OCI-M2 (cell line): ENCODE measurements around the gene SH3GL1.

Experiments used
- DNase-seq: peaks from one replicate; lab custom pipeline; 2025; ENCODE audit not compliant: unreplicated experiment; lab: John Stamatoyannopoulos, UW

The SH3GL1 gene

GRCh38 chr19:4376028-4376670 lies 24.2 kb downstream of the SH3GL1 start:
- DNase-seq: no peak

GRCh38 chr19:4375164-4376027 lies 25.0 kb downstream of the SH3GL1 start:
- peak; percentile 31 for DNase-seq

GRCh38 chr19:4374498-4375163 lies 25.7 kb downstream of the SH3GL1 start:
- DNase-seq: no peak

- no peak for DNase-seq
Observed at GRCh38 chr19:4373601-4374497, 26.5 kb downstream of the SH3GL1 start.

GRCh38 chr19:4373013-4373367 lies 27.4 kb downstream of the SH3GL1 start:
- DNase-seq: no peak

GRCh38 chr19:4372165-4373012 lies 28.0 kb downstream of the SH3GL1 start:
- DNase-seq: no peak

- no peak for DNase-seq
Observed at GRCh38 chr19:4371247-4372164, 28.8 kb downstream of the SH3GL1 start.

- DNase-seq: no peak
Observed at GRCh38 chr19:4370418-4371041, 29.8 kb downstream of the SH3GL1 start.

- no peak for DNase-seq
Observed at GRCh38 chr19:4369888-4370260, 30.5 kb downstream of the SH3GL1 start.

GRCh38 chr19:4369109-4369887 lies 31.0 kb downstream of the SH3GL1 start:
- no peak for DNase-seq

- no peak for DNase-seq
Observed at GRCh38 chr19:4368128-4368820, 32.1 kb downstream of the SH3GL1 start.

- no peak for DNase-seq
Observed at GRCh38 chr19:4367781-4368127, 32.6 kb downstream of the SH3GL1 start.

- DNase-seq: no peak
Observed at GRCh38 chr19:4367336-4367723, 33.0 kb downstream of the SH3GL1 start.

GRCh38 chr19:4366666-4367335 lies 33.5 kb downstream of the SH3GL1 start:
- DNase-seq: no peak

- DNase-seq: no peak
Observed at GRCh38 chr19:4365791-4366665, 34.3 kb downstream of the SH3GL1 start.

GRCh38 chr19:4365341-4365740 lies 35.0 kb downstream of the SH3GL1 start:
- no peak for DNase-seq
